ENCODE measurements around the gene SERINC5. TPM values are rescaled to one million over a fixed set of nuclear protein-coding genes. Genes with fewer than 3 reads are reported as not detected.
A peak's percentile ranks its signal among the peaks of the same experiment; 100 is the strongest.

SERINC5 gene
- total RNA-seq, 1 experiment from 2014 or later, result 128 TPM

- Mint-ChIP-seq H3K4me1 (peaks cover 74% of the 10 kb centered on the region), H3K9me3 (no peaks in the 10 kb centered on the region), H3K27ac (0 out of 2 replicates have a peak overlapping the region, but pooled peaks have one; percentile 5), H3K27me3 (ENCODE audit: low read depth) (no peaks in the 10 kb centered on the region), H3K36me3 (peaks cover 11% of the 10 kb centered on the region), H3K4me3 (no peak overlapping the region)
- DNase-seq (ENCODE audit: low spot score), result no peak
- no peak for TF ChIP-seq JUN (CRISPR knock-in tag; IDR thresholded peaks at IDR 0.05)
- no peak for TF ChIP-seq SMAD4 (CRISPR knock-in tag; IDR thresholded peaks at IDR 0.05)
- TF ChIP-seq IRF2 (CRISPR knock-in tag; IDR thresholded peaks at IDR 0.05; ENCODE audit: borderline replicate concordance, low read depth), result no peak
- no peak for TF ChIP-seq EMX1 (CRISPR knock-in tag; IDR thresholded peaks at IDR 0.05)
- no peak for TF ChIP-seq ZNF138 (CRISPR knock-in tag; conservative IDR thresholded peaks at IDR 0.05)
- TF ChIP-seq CBFB (CRISPR knock-in tag; IDR thresholded peaks at IDR 0.05; ENCODE audit: low read depth), result no peak
- TF ChIP-seq PRDM15 (CRISPR knock-in tag; IDR thresholded peaks at IDR 0.05), result no peak
- no peak for TF ChIP-seq ZNF423 (CRISPR knock-in tag; IDR thresholded peaks at IDR 0.05)
- no peak for TF ChIP-seq FOXK1 (CRISPR knock-in tag; IDR thresholded peaks at IDR 0.05)
- no peak for TF ChIP-seq USF1 (CRISPR knock-in tag; IDR thresholded peaks at IDR 0.05)
- TF ChIP-seq ZMAT4 (CRISPR knock-in tag; IDR thresholded peaks at IDR 0.05), result no peak
- TF ChIP-seq ATF2 (CRISPR knock-in tag; IDR thresholded peaks at IDR 0.05; ENCODE audit: borderline replicate concordance, low read depth), result no peak
- no peak for TF ChIP-seq TP53 (CRISPR knock-in tag; IDR thresholded peaks at IDR 0.05)
- TF ChIP-seq NR3C1 (CRISPR knock-in tag; conservative IDR thresholded peaks at IDR 0.05; ENCODE audit: low read depth), result no peak
- no peak for TF ChIP-seq SOX15 (CRISPR knock-in tag; IDR thresholded peaks at IDR 0.05)
- ChIA-PET CTCF (interaction anchor here (1.3 kb wide), 1 partner anchor 57 kb away, joined by 3 read pairs; no protein-coding TSS in a partner anchor), POLR2A (interaction anchor here (0.9 kb wide), 1 partner anchor 69 kb away, joined by 3 read pairs; no protein-coding TSS in a partner anchor)
- no peak for ATAC-seq
These were observed 45.8 kb downstream of the SERINC5 start for GRCh38 chr5:80210014-80210413.

- H3K36me3 Mint-ChIP-seq, result peaks cover 16% of the 10 kb centered on the region
- DNase-seq (ENCODE audit: low spot score), result no peak
- TF ChIP-seq ATF3 (CRISPR knock-in tag; conservative IDR thresholded peaks at IDR 0.05) (no peak), RORB (CRISPR knock-in tag; IDR thresholded peaks at IDR 0.05) (no peak), EMX1 (CRISPR knock-in tag; IDR thresholded peaks at IDR 0.05) (no peak), ETV6 (CRISPR knock-in tag; IDR thresholded peaks at IDR 0.05) (no peak), ZNF396 (CRISPR knock-in tag; IDR thresholded peaks at IDR 0.05; ENCODE audit: borderline replicate concordance) (no peak), ZNF671 (CRISPR knock-in tag; IDR thresholded peaks at IDR 0.05) (no peak), SMAD4 (CRISPR knock-in tag; IDR thresholded peaks at IDR 0.05) (no peak), PRRX2 (CRISPR knock-in tag; IDR thresholded peaks at IDR 0.05) (no peak), MYBL2 (CRISPR knock-in tag; IDR thresholded peaks at IDR 0.05) (no peak), USF1 (CRISPR knock-in tag; IDR thresholded peaks at IDR 0.05) (no peak), ZNF281 (CRISPR knock-in tag; IDR thresholded peaks at IDR 0.05) (no peak)
- no peak for ATAC-seq
- POLR2A ChIA-PET, result no interaction called here
- peaks cover 66% of the 10 kb centered on the region for H3K4me1 Mint-ChIP-seq
- H3K27ac Mint-ChIP-seq, result peak overlapping the region; percentile 63
- CTCF ChIA-PET, result no interaction called here
- no peak overlapping the region for H3K4me3 Mint-ChIP-seq
- no peaks in the 10 kb centered on the region for H3K27me3 Mint-ChIP-seq (ENCODE audit: low read depth)
- H3K9me3 Mint-ChIP-seq, result no peaks in the 10 kb centered on the region
These were observed 47.5 kb downstream of the SERINC5 start for GRCh38 chr5:80208381-80208780.

All from WTC11 (cell line).